AG08396 (cell line): Measurements from ENCODE around the gene THSD7A.
A peak's percentile ranks its signal among the peaks of the same experiment; 100 is the strongest.

ENCODE experiments used
- DNase-seq: peaks from one replicate; pipeline ENCODE4 v3.0.0; 2012; ENCODE audit warnings: low spot score, mixed read lengths

THSD7A gene

GRCh38 chr7:11404355-11404754, 427.6 kb downstream of the THSD7A start:
- no peak for DNase-seq

GRCh38 chr7:11403781-11404180, 428.2 kb downstream of the THSD7A start:
- DNase-seq: no peak

GRCh38 chr7:11394438-11394837, 437.6 kb downstream of the THSD7A start:
- no peak for DNase-seq

- DNase-seq: no peak
Measured at GRCh38 chr7:11379641-11380040, 452.4 kb downstream of the THSD7A start.

- DNase-seq: no peak
Measured at GRCh38 chr7:11376529-11376928, 455.5 kb downstream of the THSD7A start.

- DNase-seq: no peak
Measured at GRCh38 chr7:11374629-11375028, 457.4 kb downstream of the THSD7A start.

GRCh38 chr7:11373546-11374142, 458.4 kb downstream of the THSD7A start:
- no peak for DNase-seq

- DNase-seq: no peak
Measured at GRCh38 chr7:11369696-11370095, 462.3 kb downstream of the THSD7A start.

- DNase-seq: no peak
Measured at GRCh38 chr7:11366118-11366517, 465.9 kb downstream of the THSD7A start.

- no peak for DNase-seq
Measured at GRCh38 chr7:11358637-11359036, 473.4 kb downstream of the THSD7A start.

- no peak for DNase-seq
Measured at GRCh38 chr7:11355399-11356005, 476.5 kb downstream of the THSD7A start.

- DNase-seq: no peak
Measured at GRCh38 chr7:11346302-11346701, 485.7 kb downstream of the THSD7A start.

GRCh38 chr7:11345621-11346020, 486.4 kb downstream of the THSD7A start:
- DNase-seq: no peak

GRCh38 chr7:11343818-11344413, 488.1 kb downstream of the THSD7A start:
- DNase-seq: peak; percentile 17

- no peak for DNase-seq
Measured at GRCh38 chr7:11343136-11343535, 488.9 kb downstream of the THSD7A start.

- DNase-seq: peak; percentile 4
Measured at GRCh38 chr7:11341285-11341944, 490.6 kb downstream of the THSD7A start.

- DNase-seq: no peak
Measured at GRCh38 chr7:11336432-11336831, 495.6 kb downstream of the THSD7A start.

GRCh38 chr7:11335947-11336346, 496.1 kb downstream of the THSD7A start:
- DNase-seq: no peak

GRCh38 chr7:11332865-11333228, 499.2 kb downstream of the THSD7A start:
- DNase-seq: no peak

- no peak for DNase-seq
Measured at GRCh38 chr7:11332186-11332864, 499.7 kb downstream of the THSD7A start.

- DNase-seq: no peak
Measured at GRCh38 chr7:11331128-11332102, 500.6 kb downstream of the THSD7A start.
